ENCODE results near the gene UGDH.

Gene UGDH

GRCh38 chr4:39452153-39452859 is 74.9 kb downstream of the UGDH start:
- no peak for DNase-seq (ENCODE audit: low read depth)

- DNase-seq (ENCODE audit: low read depth), result no peak
Observed at GRCh38 chr4:39451423-39452023, 75.7 kb downstream of the UGDH start.

- DNase-seq (ENCODE audit: low read depth), result no peak
Observed at GRCh38 chr4:39450618-39451017, 76.6 kb downstream of the UGDH start.

All from non-pigmented ciliary epithelial cell (primary cell).